Suprapubic skin (tissue), 4 donors: ENCODE measurements around the gene ZBTB45.
"Not testable (repeated sequence)": the region's sequence is repeated elsewhere in the genome, so short reads cannot be mapped to it uniquely, and the experiment has no call there.

Experiments used
- CTCF ChIP-seq, 2 donors: fragments of 200-600 bp in 1 of 2; fragments of 450-650 bp in 1 of 2; sonication (generic) in 1 of 2; IDR thresholded peaks; one replicate each; pipeline ENCODE4 v1.5.1; 2016 to 2019; ENCODE audit warnings: antibody characterized with exemption in 2 of 2, mild to moderate bottlenecking in 1 of 2, moderate library complexity in 1 of 2
- EP300 ChIP-seq: sonication (generic); formaldehyde crosslinking; IDR thresholded peaks from one replicate; pipeline ENCODE4 v1.6.1; 2017; ENCODE audit warnings: antibody characterized with exemption
- POLR2A ChIP-seq, 2 donors: fragments of 450-650 bp; IDR thresholded peaks; one replicate each; pipeline ENCODE4 v1.6.1; 2017; ENCODE audit warnings: antibody characterized with exemption in 2 of 2, mild to moderate bottlenecking in 2 of 2, moderate library complexity in 2 of 2
- POLR2AphosphoS5 ChIP-seq, 3 donors: sonication (generic); formaldehyde crosslinking; IDR thresholded peaks; one replicate each; pipeline ENCODE4 v1.6.1; 2017; ENCODE audit warnings: antibody characterized with exemption in 3 of 3

DNA sequence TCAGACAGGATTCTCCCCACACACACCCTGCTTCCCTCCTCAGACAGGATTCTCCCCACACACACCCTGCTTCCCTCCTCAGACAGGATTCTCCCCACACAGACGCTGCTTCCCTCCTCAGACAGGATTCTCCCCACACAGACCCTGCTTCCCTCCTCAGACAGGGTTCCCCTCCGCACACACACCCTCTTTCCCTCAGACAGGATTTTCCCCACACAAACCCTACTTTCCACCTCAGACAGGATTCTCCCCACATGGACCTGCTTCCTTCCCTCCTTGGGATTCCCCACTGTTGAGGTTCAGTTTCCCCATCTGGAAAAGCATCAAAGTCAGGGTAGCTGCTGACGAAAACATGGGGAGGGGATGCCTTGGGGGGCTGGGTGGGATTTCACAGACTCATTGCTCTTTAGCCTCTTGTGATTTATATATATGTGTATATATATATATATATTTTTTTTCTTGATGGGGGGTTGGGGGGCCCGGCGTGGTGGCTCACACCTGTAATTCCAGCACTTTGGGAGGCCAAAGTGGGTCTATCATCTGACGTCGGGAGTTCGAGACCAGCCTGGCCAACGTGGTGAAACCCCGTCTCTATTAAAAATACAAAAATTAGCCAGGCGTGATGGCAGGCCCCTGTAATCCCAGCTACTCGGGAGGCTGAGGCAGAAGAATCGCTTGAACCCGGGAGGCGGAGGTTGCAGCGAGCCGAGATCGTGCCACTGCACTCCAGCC, 23.2 kb upstream of the ZBTB45 start:
- TF ChIP-seq EP300; POLR2A (IDR thresholded peaks at IDR 0.05); CTCF (IDR thresholded peaks at IDR 0.05); POLR2AphosphoS5 (IDR thresholded peaks at IDR 0.05): not testable (repeated sequence)
